HepG2 (cell line): ENCODE data around the gene CD37. TPM values are rescaled to one million over a fixed set of nuclear protein-coding genes. Genes with fewer than 3 reads are reported as not detected.

Experiments
- ATAD3A ChIP-seq: sonication (generic); formaldehyde crosslinking; IDR thresholded peaks from 2 replicates; pipeline ENCODE4 v1.4.0; 2020; ENCODE audit warnings: missing genetic modification reagents
- FOXP1 ChIP-seq, 2 experiments: fragments of 450-650 bp in 1 of 2; IDR thresholded peaks; 2 replicates each; pipeline ENCODE4 v1.6.1; 2017 to 2018; ENCODE audit warnings: antibody characterized with exemption in 1 of 2
- GABPB1 ChIP-seq: IDR thresholded peaks from 2 replicates; pipeline ENCODE4 v1.6.1; 2016; ENCODE audit warnings: mild to moderate bottlenecking, missing genetic modification reagents, moderate library complexity, missing compliant biosample characterization
- HOXA7 ChIP-seq: sonication (generic); formaldehyde crosslinking; IDR thresholded peaks from 2 replicates; pipeline ENCODE4 v1.8.1; 2022; ENCODE audit warnings: mild to moderate bottlenecking, missing genetic modification reagents, moderate library complexity
- HOXA9 ChIP-seq: sonication (generic); formaldehyde crosslinking; IDR thresholded peaks from 2 replicates; pipeline ENCODE4 v1.8.1; 2022; ENCODE audit warnings: missing genetic modification reagents, mild to moderate bottlenecking, moderate library complexity, borderline replicate concordance
- NONO ChIP-seq, 2 experiments: fragments of 450-650 bp in 1 of 2; sonication (generic) in 1 of 2; formaldehyde crosslinking in 1 of 2; IDR thresholded peaks in 1 of 2; conservative IDR thresholded peaks in 1 of 2; 2 replicates each; pipeline versions ENCODE4 v1.6.1 to v1.8.0; 2017 to 2022; ENCODE audit warnings: mild to moderate bottlenecking in 1 of 2, missing genetic modification reagents in 1 of 2, moderate library complexity in 1 of 2
- NR2F6 ChIP-seq, 2 experiments: IDR thresholded peaks; 2 replicates each; pipeline ENCODE4 v1.6.1; 2016; ENCODE audit warnings: antibody characterized with exemption in 1 of 2, mild to moderate bottlenecking in 1 of 2
- PHF21A ChIP-seq: sonication (generic); formaldehyde crosslinking; IDR thresholded peaks from 2 replicates; pipeline ENCODE4 v1.5.0; 2020; ENCODE audit warnings: mild to moderate bottlenecking, missing genetic modification reagents
- SOX6 ChIP-seq, 2 experiments: fragments of 450-650 bp in 1 of 2; sonication (generic) in 1 of 2; formaldehyde crosslinking in 1 of 2; IDR thresholded peaks; 2 replicates each; pipeline versions ENCODE4 v1.4.0 to v1.6.1; 2017 to 2020; ENCODE audit warnings: antibody characterized with exemption in 1 of 2, mild to moderate bottlenecking in 1 of 2, missing genetic modification reagents in 1 of 2
- TEAD2 ChIP-seq: sonication (generic); formaldehyde crosslinking; IDR thresholded peaks from 2 replicates; pipeline ENCODE4 v1.9.0; 2021; ENCODE audit warnings: missing genetic modification reagents
- THAP11 ChIP-seq: IDR thresholded peaks from 2 replicates; pipeline ENCODE4 v1.6.1; 2016; ENCODE audit warnings: missing biosample characterization, missing genetic modification reagents
- UBTF ChIP-seq: sonication (generic); formaldehyde crosslinking; IDR thresholded peaks from 2 replicates; pipeline ENCODE4 v1.4.0; 2020; ENCODE audit warnings: mild to moderate bottlenecking, missing genetic modification reagents
- ZNF253 ChIP-seq: sonication (generic); formaldehyde crosslinking; IDR thresholded peaks from 2 replicates; pipeline ENCODE4 v1.8.0; 2022; ENCODE audit warnings: mild to moderate bottlenecking, missing genetic modification reagents, borderline replicate concordance
- ZNF282 ChIP-seq: fragments of 450-650 bp; IDR thresholded peaks from 2 replicates; pipeline ENCODE4 v1.6.1; 2018; ENCODE audit not compliant: partially characterized antibody
- ZNF691 ChIP-seq: sonication (generic); formaldehyde crosslinking; IDR thresholded peaks from 2 replicates; pipeline ENCODE4 v1.4.0; 2020; ENCODE audit warnings: missing genetic modification reagents, low read depth, mild to moderate bottlenecking, borderline replicate concordance
- polyA plus RNA-seq, 8 experiments: library from polyadenylated mRNA; depleted of rRNA in 3 of 8; stranded (reverse) in 7 of 8; unstranded in 1 of 8; fragments of >200 nt; fragmentation: Illumina TruSeq in 4 of 8; extraction: Trizol in 4 of 8; gene quantifications; 2 replicates each; pipeline versions ENCODE4 v1.2.1 to v1.2.3, GENCODE V29; 2011 to 2016; ENCODE audit warnings: low read depth in 4 of 8, missing spikeins in 1 of 8, mixed read lengths in 1 of 8; ENCODE audit not compliant: insufficient read depth in 1 of 8
- total RNA-seq, 5 experiments: library from RNA; depleted of rRNA; stranded (reverse); fragments of >200 nt; fragmentation: Illumina TruSeq; extraction: Trizol; gene quantifications; 2 replicates each; pipeline ENCODE4 v1.2.3, GENCODE V29; 2016; ENCODE audit warnings: low read depth in 1 of 5
- TF ChIP-seq, protein P1 (sequence below): sonication (generic); formaldehyde crosslinking; IDR thresholded peaks from 2 replicates; pipeline ENCODE4 v1.5.0; 2020; ENCODE audit warnings: mild to moderate bottlenecking, missing genetic modification reagents, borderline replicate concordance
- TF ChIP-seq, protein P2 (sequence below): sonication (generic); formaldehyde crosslinking; IDR thresholded peaks from 2 replicates; pipeline ENCODE4 v1.4.0; 2020; ENCODE audit warnings: mild to moderate bottlenecking, missing genetic modification reagents
- TF ChIP-seq, protein P3 (sequence below): sonication (generic); formaldehyde crosslinking; IDR thresholded peaks from 2 replicates; pipeline ENCODE4 v1.4.0; 2020; ENCODE audit warnings: mild to moderate bottlenecking, missing genetic modification reagents

The CD37 gene
- total and polyA plus RNA-seq, 2 of the 13 experiments (the other 11 are each of a cell fraction or from before 2014, with no cell fraction given) = not detected

DNA sequence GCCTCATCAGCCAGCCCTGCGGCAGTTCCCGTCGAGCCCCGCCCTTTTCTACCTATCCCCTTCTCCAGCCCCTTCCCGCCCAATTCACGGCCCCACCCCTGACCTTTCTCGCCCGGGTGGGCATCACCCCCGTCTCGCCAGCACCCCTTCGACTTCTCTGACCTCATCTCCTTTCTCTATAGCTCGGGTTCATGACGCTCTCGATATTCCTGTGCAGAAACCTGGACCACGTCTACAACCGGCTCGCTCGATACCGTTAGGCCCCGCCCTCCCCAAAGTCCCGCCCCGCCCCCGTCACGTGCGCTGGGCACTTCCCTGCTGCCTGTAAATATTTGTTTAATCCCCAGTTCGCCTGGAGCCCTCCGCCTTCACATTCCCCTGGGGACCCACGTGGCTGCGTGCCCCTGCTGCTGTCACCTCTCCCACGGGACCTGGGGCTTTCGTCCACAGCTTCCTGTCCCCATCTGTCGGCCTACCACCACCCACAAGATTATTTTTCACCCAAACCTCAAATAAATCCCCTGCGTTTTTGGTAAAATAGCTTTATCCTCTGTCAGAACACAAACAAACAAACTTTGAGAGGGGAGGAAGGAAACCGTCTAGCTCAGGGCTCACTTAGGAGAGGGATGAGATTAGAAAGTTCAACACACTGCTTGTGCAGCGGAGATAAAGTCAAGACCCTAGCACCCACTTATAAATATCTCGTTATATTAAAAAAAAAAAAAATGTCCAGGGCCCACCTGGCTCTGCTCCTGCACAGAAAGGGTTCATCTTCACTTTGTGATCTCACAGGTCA is 5.1 kb downstream of the CD37 start (continued):
- TF ChIP-seq, protein P1, sequence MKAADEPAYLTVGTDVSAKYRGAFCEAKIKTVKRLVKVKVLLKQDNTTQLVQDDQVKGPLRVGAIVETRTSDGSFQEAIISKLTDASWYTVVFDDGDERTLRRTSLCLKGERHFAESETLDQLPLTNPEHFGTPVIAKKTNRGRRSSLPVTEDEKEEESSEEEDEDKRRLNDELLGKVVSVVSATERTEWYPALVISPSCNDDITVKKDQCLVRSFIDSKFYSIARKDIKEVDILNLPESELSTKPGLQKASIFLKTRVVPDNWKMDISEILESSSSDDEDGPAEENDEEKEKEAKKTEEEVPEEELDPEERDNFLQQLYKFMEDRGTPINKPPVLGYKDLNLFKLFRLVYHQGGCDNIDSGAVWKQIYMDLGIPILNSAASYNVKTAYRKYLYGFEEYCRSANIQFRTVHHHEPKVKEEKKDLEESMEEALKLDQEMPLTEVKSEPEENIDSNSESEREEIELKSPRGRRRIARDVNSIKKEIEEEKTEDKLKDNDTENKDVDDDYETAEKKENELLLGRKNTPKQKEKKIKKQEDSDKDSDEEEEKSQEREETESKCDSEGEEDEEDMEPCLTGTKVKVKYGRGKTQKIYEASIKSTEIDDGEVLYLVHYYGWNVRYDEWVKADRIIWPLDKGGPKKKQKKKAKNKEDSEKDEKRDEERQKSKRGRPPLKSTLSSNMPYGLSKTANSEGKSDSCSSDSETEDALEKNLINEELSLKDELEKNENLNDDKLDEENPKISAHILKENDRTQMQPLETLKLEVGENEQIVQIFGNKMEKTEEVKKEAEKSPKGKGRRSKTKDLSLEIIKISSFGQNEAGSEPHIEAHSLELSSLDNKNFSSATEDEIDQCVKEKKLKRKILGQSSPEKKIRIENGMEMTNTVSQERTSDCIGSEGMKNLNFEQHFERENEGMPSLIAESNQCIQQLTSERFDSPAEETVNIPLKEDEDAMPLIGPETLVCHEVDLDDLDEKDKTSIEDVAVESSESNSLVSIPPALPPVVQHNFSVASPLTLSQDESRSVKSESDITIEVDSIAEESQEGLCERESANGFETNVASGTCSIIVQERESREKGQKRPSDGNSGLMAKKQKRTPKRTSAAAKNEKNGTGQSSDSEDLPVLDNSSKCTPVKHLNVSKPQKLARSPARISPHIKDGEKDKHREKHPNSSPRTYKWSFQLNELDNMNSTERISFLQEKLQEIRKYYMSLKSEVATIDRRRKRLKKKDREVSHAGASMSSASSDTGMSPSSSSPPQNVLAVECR (CRISPR knock-in tag) = peak; percentile 71; the same call in 1 of the 2 replicates
- TF ChIP-seq HOXA7 (CRISPR knock-in tag) (no peak), TEAD2 (CRISPR knock-in tag) (no peak), GABPB1 (peak; percentile 34), NONO (IDR thresholded peaks at IDR 0.05) (no peak), NONO (CRISPR knock-in tag; conservative IDR thresholded peaks at IDR 0.05) (0 out of 2 replicates have a peak, but pooled peaks have one; percentile 30), SOX6 (IDR thresholded peaks at IDR 0.05) (no peak), SOX6 (CRISPR knock-in tag; IDR thresholded peaks at IDR 0.05) (no peak), UBTF (CRISPR knock-in tag) (no peak), HOXA9 (CRISPR knock-in tag) (no peak), FOXP1 (IDR thresholded peaks at IDR 0.05) (no peak), FOXP1 (CRISPR knock-in tag; IDR thresholded peaks at IDR 0.05) (peak; percentile 42; the same call in 1 of the 2 replicates), ZNF253 (no peak), PHF21A (CRISPR knock-in tag) (no peak), ZNF691 (CRISPR knock-in tag) (0 out of 2 replicates have a peak, but pooled peaks have one; percentile 42), ATAD3A (CRISPR knock-in tag) (no peak), THAP11 (peak; percentile 58), NR2F6 (IDR thresholded peaks at IDR 0.05) (no peak), NR2F6 (CRISPR knock-in tag; IDR thresholded peaks at IDR 0.05) (no peak), ZNF282 (no peak)
- TF ChIP-seq, protein P2, sequence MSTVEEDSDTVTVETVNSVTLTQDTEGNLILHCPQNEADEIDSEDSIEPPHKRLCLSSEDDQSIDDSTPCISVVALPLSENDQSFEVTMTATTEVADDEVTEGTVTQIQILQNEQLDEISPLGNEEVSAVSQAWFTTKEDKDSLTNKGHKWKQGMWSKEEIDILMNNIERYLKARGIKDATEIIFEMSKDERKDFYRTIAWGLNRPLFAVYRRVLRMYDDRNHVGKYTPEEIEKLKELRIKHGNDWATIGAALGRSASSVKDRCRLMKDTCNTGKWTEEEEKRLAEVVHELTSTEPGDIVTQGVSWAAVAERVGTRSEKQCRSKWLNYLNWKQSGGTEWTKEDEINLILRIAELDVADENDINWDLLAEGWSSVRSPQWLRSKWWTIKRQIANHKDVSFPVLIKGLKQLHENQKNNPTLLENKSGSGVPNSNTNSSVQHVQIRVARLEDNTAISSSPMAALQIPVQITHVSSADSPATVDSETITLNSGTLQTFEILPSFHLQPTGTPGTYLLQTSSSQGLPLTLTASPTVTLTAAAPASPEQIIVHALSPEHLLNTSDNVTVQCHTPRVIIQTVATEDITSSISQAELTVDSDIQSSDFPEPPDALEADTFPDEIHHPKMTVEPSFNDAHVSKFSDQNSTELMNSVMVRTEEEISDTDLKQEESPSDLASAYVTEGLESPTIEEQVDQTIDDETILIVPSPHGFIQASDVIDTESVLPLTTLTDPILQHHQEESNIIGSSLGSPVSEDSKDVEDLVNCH (CRISPR knock-in tag) = no peak
- TF ChIP-seq, protein P3, sequence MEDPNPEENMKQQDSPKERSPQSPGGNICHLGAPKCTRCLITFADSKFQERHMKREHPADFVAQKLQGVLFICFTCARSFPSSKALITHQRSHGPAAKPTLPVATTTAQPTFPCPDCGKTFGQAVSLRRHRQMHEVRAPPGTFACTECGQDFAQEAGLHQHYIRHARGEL = no peak
